ENCODE results near the gene SPRED3.

Gene SPRED3

GRCh38 chr19:38385057-38385803, 3.3 kb upstream of the SPRED3 start:
- Histone ChIP-seq H3K27ac (ENCODE audit: low read depth, low read length) (no peak overlapping the region), H3K9me3 (ENCODE audit: control insufficient read depth, insufficient read depth, low read depth, low read length) (no peaks in the 10 kb centered on the region), H3K36me3 (ENCODE audit: control insufficient read depth, insufficient read depth, low read length) (peaks cover 37% of the 10 kb centered on the region), H3K27me3 (ENCODE audit: control insufficient read depth, insufficient read depth, low read length) (peaks cover 12% of the 10 kb centered on the region; the same call in 1 of the 2 replicates), H3K9ac (ENCODE audit: low read length) (no peak overlapping the region), H3K4me3 (ENCODE audit: low read depth, low read length) (peak overlapping the region; percentile 97; the same call in 1 of the 2 replicates), H3K4me1 (ENCODE audit: control insufficient read depth, insufficient read depth, low read length) (peaks cover 11% of the 10 kb centered on the region)

- peak overlapping the region; percentile 97 for H3K4me3 ChIP-seq (ENCODE audit: low read depth, low read length)
- peaks cover 15% of the 10 kb centered on the region for H3K4me1 ChIP-seq (ENCODE audit: control insufficient read depth, insufficient read depth, low read length)
- H3K36me3 ChIP-seq (ENCODE audit: control insufficient read depth, insufficient read depth, low read length) = peaks cover 31% of the 10 kb centered on the region
- no peak overlapping the region for H3K9ac ChIP-seq (ENCODE audit: low read length)
- no peaks in the 10 kb centered on the region for H3K9me3 ChIP-seq (ENCODE audit: control insufficient read depth, insufficient read depth, low read depth, low read length)
- peaks cover 12% of the 10 kb centered on the region; the same call in 1 of the 2 replicates for H3K27me3 ChIP-seq (ENCODE audit: control insufficient read depth, insufficient read depth, low read length)
- no peak overlapping the region for H3K27ac ChIP-seq (ENCODE audit: low read depth, low read length)
These were observed 2.7 kb upstream of the SPRED3 start for GRCh38 chr19:38385804-38386257.

GRCh38 chr19:38386300-38386970, 2.1 kb upstream of the SPRED3 start:
- Histone ChIP-seq H3K4me3 (ENCODE audit: low read depth, low read length) (peak overlapping the region; percentile 97), H3K9ac (ENCODE audit: low read length) (no peak overlapping the region), H3K4me1 (ENCODE audit: control insufficient read depth, insufficient read depth, low read length) (peaks cover 17% of the 10 kb centered on the region), H3K27me3 (ENCODE audit: control insufficient read depth, insufficient read depth, low read length) (peaks cover 12% of the 10 kb centered on the region; the same call in 1 of the 2 replicates), H3K36me3 (ENCODE audit: control insufficient read depth, insufficient read depth, low read length) (peaks cover 25% of the 10 kb centered on the region), H3K27ac (ENCODE audit: low read depth, low read length) (no peak overlapping the region), H3K9me3 (ENCODE audit: control insufficient read depth, insufficient read depth, low read depth, low read length) (no peaks in the 10 kb centered on the region)

GRCh38 chr19:38386971-38387549, 1.4 kb upstream of the SPRED3 start:
- H3K4me1 ChIP-seq (ENCODE audit: control insufficient read depth, insufficient read depth, low read length) = peaks cover 23% of the 10 kb centered on the region
- H3K9me3 ChIP-seq (ENCODE audit: control insufficient read depth, insufficient read depth, low read depth, low read length) = no peaks in the 10 kb centered on the region
- no peak overlapping the region for H3K27ac ChIP-seq (ENCODE audit: low read depth, low read length)
- no peak overlapping the region for H3K9ac ChIP-seq (ENCODE audit: low read length)
- H3K36me3 ChIP-seq (ENCODE audit: control insufficient read depth, insufficient read depth, low read length) = peaks cover 25% of the 10 kb centered on the region
- peak overlapping the region; percentile 97 for H3K4me3 ChIP-seq (ENCODE audit: low read depth, low read length)
- peaks cover 12% of the 10 kb centered on the region; the same call in 1 of the 2 replicates for H3K27me3 ChIP-seq (ENCODE audit: control insufficient read depth, insufficient read depth, low read length)

GRCh38 chr19:38387550-38388348, 748 bp upstream of the SPRED3 start, which contains the start of gene GGN:
Gene GGN, minus strand, starts transcription at chr19:38388034. Its CDS starts 773 bp downstream, at chr19:38387261.
- H3K9ac ChIP-seq (ENCODE audit: low read length) = peak within 1 kb of the TSS; percentile 81

GRCh38 chr19:38389101-38389925, 816 bp downstream of the SPRED3 start:
- Histone ChIP-seq H3K27ac (ENCODE audit: low read depth, low read length) (peak overlapping the region; percentile 51; the same call in 1 of the 2 replicates), H3K9me3 (ENCODE audit: control insufficient read depth, insufficient read depth, low read depth, low read length) (no peaks in the 10 kb centered on the region), H3K27me3 (ENCODE audit: control insufficient read depth, insufficient read depth, low read length) (peaks cover 12% of the 10 kb centered on the region; the same call in 1 of the 2 replicates), H3K4me3 (ENCODE audit: low read depth, low read length) (peak overlapping the region; percentile 97), H3K36me3 (ENCODE audit: control insufficient read depth, insufficient read depth, low read length) (peaks cover 18% of the 10 kb centered on the region), H3K4me1 (ENCODE audit: control insufficient read depth, insufficient read depth, low read length) (peaks cover 30% of the 10 kb centered on the region), H3K9ac (ENCODE audit: low read length) (peak overlapping the region; percentile 81)

More at GRCh38 chr19:38387550-38388348, 748 bp upstream of the SPRED3 start, which contains the start of gene GGN:
- no peaks in the 10 kb centered on the region for H3K9me3 ChIP-seq (ENCODE audit: control insufficient read depth, insufficient read depth, low read depth, low read length)
- peaks cover 12% of the 10 kb centered on the region; the same call in 1 of the 2 replicates for H3K27me3 ChIP-seq (ENCODE audit: control insufficient read depth, insufficient read depth, low read length)
- peaks cover 25% of the 10 kb centered on the region for H3K4me1 ChIP-seq (ENCODE audit: control insufficient read depth, insufficient read depth, low read length)
- peak within 1 kb of the TSS; percentile 97 for H3K4me3 ChIP-seq (ENCODE audit: low read depth, low read length)
- peaks cover 26% of the 10 kb centered on the region for H3K36me3 ChIP-seq (ENCODE audit: control insufficient read depth, insufficient read depth, low read length)
- H3K27ac ChIP-seq (ENCODE audit: low read depth, low read length) = peak within 1 kb of the TSS; percentile 51

- Histone ChIP-seq H3K27me3 (ENCODE audit: control insufficient read depth, insufficient read depth, low read length) (peaks cover 18% of the 10 kb centered on the region), H3K9ac (ENCODE audit: low read length) (peak overlapping the region; percentile 34), H3K4me1 (ENCODE audit: control insufficient read depth, insufficient read depth, low read length) (peaks cover 36% of the 10 kb centered on the region), H3K27ac (ENCODE audit: low read depth, low read length) (no peak overlapping the region), H3K9me3 (ENCODE audit: control insufficient read depth, insufficient read depth, low read depth, low read length) (no peaks in the 10 kb centered on the region), H3K4me3 (ENCODE audit: low read depth, low read length) (peak overlapping the region; percentile 97), H3K36me3 (ENCODE audit: control insufficient read depth, insufficient read depth, low read length) (peaks cover 18% of the 10 kb centered on the region)
These were observed 1.7 kb downstream of the SPRED3 start for GRCh38 chr19:38389957-38390924.

- H3K9me3 ChIP-seq (ENCODE audit: control insufficient read depth, insufficient read depth, low read depth, low read length) = no peaks in the 10 kb centered on the region
- no peak overlapping the region for H3K27ac ChIP-seq (ENCODE audit: low read depth, low read length)
- H3K4me3 ChIP-seq (ENCODE audit: low read depth, low read length) = no peak overlapping the region
- peaks cover 25% of the 10 kb centered on the region for H3K27me3 ChIP-seq (ENCODE audit: control insufficient read depth, insufficient read depth, low read length)
- peaks cover 29% of the 10 kb centered on the region for H3K4me1 ChIP-seq (ENCODE audit: control insufficient read depth, insufficient read depth, low read length)
- H3K36me3 ChIP-seq (ENCODE audit: control insufficient read depth, insufficient read depth, low read length) = peaks cover 18% of the 10 kb centered on the region
- no peak overlapping the region for H3K9ac ChIP-seq (ENCODE audit: low read length)
These were observed 3.5 kb downstream of the SPRED3 start for GRCh38 chr19:38391911-38392464.

- Histone ChIP-seq H3K4me1 (ENCODE audit: control insufficient read depth, insufficient read depth, low read length) (peaks cover 29% of the 10 kb centered on the region), H3K27me3 (ENCODE audit: control insufficient read depth, insufficient read depth, low read length) (peaks cover 32% of the 10 kb centered on the region), H3K4me3 (ENCODE audit: low read depth, low read length) (no peak overlapping the region), H3K9ac (ENCODE audit: low read length) (no peak overlapping the region), H3K27ac (ENCODE audit: low read depth, low read length) (no peak overlapping the region), H3K9me3 (ENCODE audit: control insufficient read depth, insufficient read depth, low read depth, low read length) (no peaks in the 10 kb centered on the region), H3K36me3 (ENCODE audit: control insufficient read depth, insufficient read depth, low read length) (peaks cover 18% of the 10 kb centered on the region)
These were observed 4.3 kb downstream of the SPRED3 start for GRCh38 chr19:38392707-38393308.
